GM12892 (cell line): ENCODE results near the gene PTK6.

ENCODE experiments used
- POLR2A ChIP-seq: IDR thresholded peaks from 2 replicates; pipeline ENCODE4 v1.6.1; 2011; ENCODE audit warnings: low read depth, low read length, control low read depth
- POLR2AphosphoS5 ChIP-seq: IDR thresholded peaks from 2 replicates; pipeline ENCODE4 v1.6.1; 2011; ENCODE audit warnings: low read depth, low read length, control low read depth

DNA sequence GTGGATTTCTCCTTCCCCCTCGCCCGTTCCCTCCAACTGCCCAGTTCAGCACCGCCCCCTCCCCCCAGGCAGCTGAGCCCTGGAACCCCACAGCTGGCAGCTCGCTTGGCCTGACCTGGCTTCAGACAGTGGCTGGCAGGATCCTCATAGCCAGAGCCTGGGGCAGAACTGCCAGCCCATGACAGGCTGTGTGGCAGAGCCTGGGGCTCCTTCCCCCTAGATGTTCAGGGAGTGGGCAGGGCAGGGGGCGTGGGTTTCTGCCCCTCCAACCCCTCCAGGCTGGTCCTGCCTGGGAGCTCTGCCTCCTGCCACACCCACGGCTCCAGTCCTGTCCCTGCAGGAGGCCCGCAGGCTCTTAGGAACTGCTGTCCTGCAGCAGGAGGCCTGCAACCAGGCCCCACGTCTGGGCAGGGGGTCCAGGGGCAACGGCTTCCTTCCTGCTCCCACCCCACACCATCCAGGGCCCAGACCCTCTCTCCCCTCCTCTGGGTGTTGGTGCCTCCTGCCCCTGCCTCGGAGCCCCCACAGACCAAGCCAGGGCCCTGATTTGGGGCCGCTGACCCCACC is 55.1 kb downstream of the PTK6 start:
- TF ChIP-seq POLR2AphosphoS5 = no peak
- no peak for TF ChIP-seq POLR2A
